H7 (cell line): Measurements from ENCODE around the gene FLYWCH1. TPM values are rescaled to one million over a fixed set of nuclear protein-coding genes. Genes with fewer than 3 reads are reported as not detected.

Experiments used
- DNase-seq: peaks from one replicate; pipeline ENCODE4 v3.0.0; 2012
- H3K27me3 ChIP-seq: 2 replicates; pipeline ENCODE4 v1.6.0; 2011; ENCODE audit warnings: mild to moderate bottlenecking, low read length; ENCODE audit not compliant: control insufficient read depth, insufficient read depth
- H3K36me3 ChIP-seq: replicated peaks from 2 replicates; pipeline ENCODE4 v1.5.1; 2011; ENCODE audit warnings: low read length; ENCODE audit not compliant: control insufficient read depth, insufficient read depth
- H3K4me3 ChIP-seq: 2 replicates; pipeline ENCODE4 v1.5.1; 2011; ENCODE audit warnings: low read depth, mild to moderate bottlenecking, control low read depth, low read length, moderate library complexity; ENCODE audit not compliant: insufficient read depth
- total RNA-seq: library from RNA; depleted of rRNA; stranded (reverse); fragments of >200 nt; shearing (Covaris generic); gene quantifications from 2 replicates; pipeline ENCODE4 v1.2.3, GENCODE V29; 2014; rRNA removed

FLYWCH1 gene
- total RNA-seq, 1 experiment from 2014 or later: 22.7 TPM

DNA sequence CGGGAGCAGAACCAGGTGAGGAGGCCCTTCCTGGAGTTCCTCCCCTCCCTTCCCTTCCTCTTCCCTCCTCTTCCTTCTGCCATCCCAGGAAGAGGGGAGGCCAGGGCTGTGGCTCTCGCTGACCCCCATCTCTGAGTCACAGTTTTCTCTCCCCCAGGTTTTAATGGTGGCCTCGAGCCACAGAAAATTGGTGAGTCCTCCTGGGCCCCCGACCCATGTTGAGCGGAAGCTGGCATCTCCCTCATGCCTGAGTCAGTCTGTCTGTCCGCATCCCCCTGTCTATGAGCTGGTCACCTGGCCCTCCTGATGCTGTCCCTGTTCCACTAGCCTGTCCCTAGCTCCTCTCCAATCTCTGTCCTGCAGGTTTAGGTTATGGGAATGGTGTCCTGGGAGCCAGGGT is 88.2 kb downstream of the FLYWCH1 start:
- no peaks in the 10 kb centered on the region for H3K27me3 ChIP-seq
- no peaks in the 10 kb centered on the region for H3K36me3 ChIP-seq
- DNase-seq: no peak
- no peak overlapping the region for H3K4me3 ChIP-seq

DNA sequence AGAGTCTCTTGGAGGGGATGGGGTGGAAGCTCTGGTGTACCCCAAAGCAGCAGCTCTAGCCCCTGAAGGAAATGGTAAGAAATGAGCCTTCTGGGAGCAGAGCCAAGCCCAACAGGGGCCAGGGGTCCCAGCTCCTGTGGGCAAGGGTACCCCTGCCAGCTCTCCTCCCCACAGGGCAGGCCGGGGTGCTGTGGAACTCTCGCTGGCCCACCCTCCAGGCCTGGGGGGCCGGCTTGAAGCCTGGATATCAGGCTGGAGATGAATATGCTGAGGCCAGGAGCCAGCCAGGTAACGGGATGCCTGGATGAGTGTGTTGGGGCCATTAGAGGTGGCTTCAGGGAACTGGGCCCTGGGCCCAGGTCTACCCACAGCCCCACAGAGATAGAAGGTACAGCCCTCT is 88.8 kb downstream of the FLYWCH1 start:
- DNase-seq: no peak
- Histone ChIP-seq H3K4me3 (no peak overlapping the region), H3K27me3 (no peaks in the 10 kb centered on the region), H3K36me3 (no peaks in the 10 kb centered on the region)

Other genes starting within 250 kb of the FLYWCH1 start
- gene KCTD5, start 229.4 kb upstream of the FLYWCH1 start, total RNA-seq: 35.2 and 36.7 TPM in 2 replicates
- 2.0 and 3.1 TPM in 2 replicates for gene PRSS27, start 191.7 kb upstream of the FLYWCH1 start, total RNA-seq
- gene SRRM2, start 159.3 kb upstream of the FLYWCH1 start, total RNA-seq: 69.0 and 96.1 TPM in 2 replicates
- 236 and 269 TPM in 2 replicates for gene ELOB, start 134.7 kb upstream of the FLYWCH1 start, total RNA-seq
- gene PRSS33, start 124.4 kb upstream of the FLYWCH1 start, total RNA-seq: not detected in 2 replicates
- not detected in 2 replicates for gene PRSS41, start 113.5 kb upstream of the FLYWCH1 start, total RNA-seq
- gene PRSS21, start 94.7 kb upstream of the FLYWCH1 start, total RNA-seq: 0.42 and 1.5 TPM in 2 replicates
- not detected in 2 replicates for gene ZG16B, start 81.6 kb upstream of the FLYWCH1 start, total RNA-seq
- gene PRSS22, start 53.8 kb upstream of the FLYWCH1 start, total RNA-seq: 0.80 and 0.85 TPM in 2 replicates
- 55.2 and 94.1 TPM in 2 replicates for gene FLYWCH2, start 28.7 kb upstream of the FLYWCH1 start, total RNA-seq
- 17.6 and 20.9 TPM in 2 replicates for gene KREMEN2, start 52.3 kb downstream of the FLYWCH1 start, total RNA-seq
- 62.6 and 65.6 TPM in 2 replicates for gene PAQR4, start 57.4 kb downstream of the FLYWCH1 start, total RNA-seq
- gene PKMYT1, start 68.5 kb downstream of the FLYWCH1 start, total RNA-seq: 85.4 and 94.0 TPM in 2 replicates
- 0.21 and 0.48 TPM in 2 replicates for gene CLDN9, start 101.0 kb downstream of the FLYWCH1 start, total RNA-seq
- gene CLDN6, start 106.3 kb downstream of the FLYWCH1 start, total RNA-seq: 426 and 528 TPM in 2 replicates
- 144 and 171 TPM in 2 replicates for gene TNFRSF12A, start 108.4 kb downstream of the FLYWCH1 start, total RNA-seq
- gene HCFC1R1, start 112.0 kb downstream of the FLYWCH1 start, total RNA-seq: 114 and 156 TPM in 2 replicates
- gene THOC6, start 112.1 kb downstream of the FLYWCH1 start, total RNA-seq: 69.1 and 81.4 TPM in 2 replicates
- 0.69 and 2.0 TPM in 2 replicates for gene BICDL2, start 125.0 kb downstream of the FLYWCH1 start, total RNA-seq
- gene MMP25, start 134.6 kb downstream of the FLYWCH1 start, total RNA-seq: 18.4 and 18.7 TPM in 2 replicates
- gene IL32, start 153.7 kb downstream of the FLYWCH1 start, total RNA-seq: 7.9 and 9.9 TPM in 2 replicates
- gene ZSCAN10, start 187.4 kb downstream of the FLYWCH1 start, total RNA-seq: 217 and 238 TPM in 2 replicates
- 40.2 and 41.2 TPM in 2 replicates for gene ZNF205, start 200.7 kb downstream of the FLYWCH1 start, total RNA-seq
- gene ZNF213, start 223.1 kb downstream of the FLYWCH1 start, total RNA-seq: 5.5 and 6.3 TPM in 2 replicates